GM19043 (cell line): ENCODE measurements around the gene REEP1.

Experiments
- ATAC-seq: cut with Tn5 transposase; IDR thresholded peaks from one replicate; pipeline ENCODE4 v1.9.1; 2021; ENCODE audit warnings: low read depth; ENCODE audit not compliant: unreplicated experiment

Gene REEP1, protein sequence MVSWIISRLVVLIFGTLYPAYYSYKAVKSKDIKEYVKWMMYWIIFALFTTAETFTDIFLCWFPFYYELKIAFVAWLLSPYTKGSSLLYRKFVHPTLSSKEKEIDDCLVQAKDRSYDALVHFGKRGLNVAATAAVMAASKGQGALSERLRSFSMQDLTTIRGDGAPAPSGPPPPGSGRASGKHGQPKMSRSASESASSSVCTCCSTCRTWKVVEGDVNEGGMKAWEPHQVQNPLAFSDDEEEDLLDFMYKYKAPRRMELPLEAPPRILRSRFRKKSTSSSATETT

DNA sequence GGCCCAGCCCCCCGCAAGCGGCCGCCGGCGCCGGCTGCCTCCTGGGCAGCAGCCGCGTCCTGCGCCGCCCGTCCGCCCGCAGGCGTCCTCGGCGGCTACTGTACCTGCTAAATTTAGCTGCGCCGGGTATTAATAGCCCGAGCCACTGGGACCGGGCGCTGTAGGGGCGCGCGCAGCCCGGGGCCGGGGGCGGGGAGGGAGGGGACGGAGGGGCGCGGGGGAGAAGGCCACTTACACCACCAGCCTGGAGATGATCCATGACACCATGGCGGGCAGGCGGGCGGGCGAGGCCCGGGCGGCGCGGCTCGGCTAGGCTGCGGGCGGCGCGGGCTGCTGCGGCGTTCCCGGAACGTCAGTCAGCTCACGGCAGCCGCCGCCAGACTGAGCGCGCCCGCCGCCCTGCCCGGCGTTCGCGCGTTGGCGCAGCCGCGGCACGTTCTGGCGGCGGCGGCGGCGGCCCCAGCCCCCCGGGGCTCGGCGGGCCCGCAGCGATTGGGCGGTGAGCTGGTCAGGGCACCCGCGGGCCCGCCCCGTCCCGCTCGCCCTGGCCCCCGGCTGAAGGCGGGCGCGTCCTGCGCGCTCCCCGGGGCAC, at the start of gene REEP1:
REEP1 (minus strand) TSS at position 383 of the 592 bp plus-strand sequence; CDS start at position 267, 116 bp downstream.
- ATAC-seq: no peak

DNA sequence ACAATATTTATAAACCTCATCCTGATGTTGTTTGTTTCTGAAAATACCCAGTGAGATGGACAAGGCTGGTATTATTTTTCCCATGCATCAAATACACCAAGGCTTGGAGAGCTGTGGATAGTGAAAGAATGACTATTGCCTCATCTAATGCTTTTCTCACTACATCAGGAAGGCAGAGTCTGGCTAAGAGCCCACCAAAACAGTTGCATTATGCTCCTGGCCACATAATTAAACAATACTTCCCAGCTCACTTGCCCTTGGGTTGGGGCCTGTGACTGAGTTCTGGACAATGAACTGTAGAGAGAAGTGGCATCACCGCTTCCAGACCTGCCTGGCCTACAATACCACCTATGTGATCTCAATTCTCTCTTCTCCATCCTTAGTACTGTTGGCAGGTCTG, 46.4 kb upstream of the REEP1 start:
- no peak for ATAC-seq

DNA sequence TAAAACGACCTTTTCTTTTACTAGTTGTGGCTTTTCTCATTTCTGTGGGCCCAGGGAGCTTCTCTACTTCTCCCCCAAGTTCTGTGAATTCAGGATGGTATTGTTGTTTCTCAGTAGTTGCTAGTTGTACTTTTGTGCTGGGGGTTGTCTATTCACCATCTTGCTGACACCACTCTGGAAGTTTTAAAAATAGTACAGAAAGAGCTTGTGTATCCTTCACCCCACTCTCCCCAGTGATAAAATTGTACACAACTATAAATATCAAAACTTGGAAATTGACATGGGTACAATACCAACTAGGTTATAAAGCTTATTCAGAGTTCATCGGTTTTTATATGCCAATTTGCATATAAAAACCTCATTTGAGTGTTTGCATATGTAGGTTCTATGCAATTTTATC, 45.3 kb upstream of the REEP1 start:
- no peak for ATAC-seq

DNA sequence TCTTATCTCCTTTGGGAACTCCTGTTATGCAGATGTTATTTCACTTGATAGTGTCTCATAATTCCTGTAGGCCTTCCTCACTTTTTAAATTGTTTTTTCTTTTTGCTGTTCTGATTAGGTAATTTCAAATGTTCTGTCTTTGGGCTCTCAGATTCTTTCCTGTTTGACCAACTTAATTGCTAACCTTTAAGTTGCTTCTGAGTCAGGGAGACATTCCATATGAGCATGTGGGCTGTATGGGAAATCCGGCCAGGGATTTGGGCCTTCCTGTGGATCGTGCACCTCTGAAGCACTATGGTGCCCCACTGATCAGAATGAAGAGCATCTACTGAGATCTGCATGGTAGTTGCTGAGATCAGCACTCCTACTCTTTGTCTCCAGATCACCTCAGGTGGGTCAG, 44.7 kb upstream of the REEP1 start:
- no peak for ATAC-seq

DNA sequence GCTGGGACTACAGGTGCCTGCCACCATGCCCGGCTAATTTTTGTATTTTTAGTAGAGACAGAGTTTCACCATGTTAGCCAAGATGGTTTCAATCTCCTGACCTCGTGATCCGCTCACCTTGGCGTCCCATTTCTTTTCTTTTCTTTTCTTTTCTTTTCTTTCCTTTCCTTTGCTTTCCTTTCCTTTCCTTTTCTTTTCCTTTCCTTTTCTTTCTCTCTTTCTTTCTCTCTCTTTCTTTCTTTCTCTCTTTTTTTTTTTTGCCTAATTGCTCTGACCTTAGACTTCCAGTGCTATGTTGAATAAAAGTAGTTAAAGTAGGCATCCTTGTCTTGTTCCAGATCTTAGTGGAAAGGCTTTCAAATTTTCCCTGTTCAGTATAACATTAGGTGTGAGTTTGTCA, 41.0 kb upstream of the REEP1 start:
- no peak for ATAC-seq

DNA sequence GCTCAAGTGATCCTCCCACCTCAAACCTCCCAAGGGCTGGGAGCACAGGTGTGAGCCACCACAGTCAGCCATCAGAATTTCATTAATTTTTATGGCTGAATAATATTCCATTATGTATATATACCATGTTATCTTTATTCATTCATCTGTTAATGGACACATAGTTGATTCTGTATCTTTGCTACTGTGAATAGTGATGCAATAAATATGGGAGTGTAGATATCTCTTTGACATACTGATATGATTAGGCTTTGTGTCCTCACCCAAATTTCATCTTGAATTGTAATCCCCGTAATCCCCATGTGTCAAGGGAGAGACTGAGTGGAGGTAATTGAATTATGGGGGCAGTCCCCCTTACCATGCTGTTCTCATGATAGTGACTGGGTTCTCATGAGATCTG, 38.2 kb upstream of the REEP1 start:
- no peak for ATAC-seq

DNA sequence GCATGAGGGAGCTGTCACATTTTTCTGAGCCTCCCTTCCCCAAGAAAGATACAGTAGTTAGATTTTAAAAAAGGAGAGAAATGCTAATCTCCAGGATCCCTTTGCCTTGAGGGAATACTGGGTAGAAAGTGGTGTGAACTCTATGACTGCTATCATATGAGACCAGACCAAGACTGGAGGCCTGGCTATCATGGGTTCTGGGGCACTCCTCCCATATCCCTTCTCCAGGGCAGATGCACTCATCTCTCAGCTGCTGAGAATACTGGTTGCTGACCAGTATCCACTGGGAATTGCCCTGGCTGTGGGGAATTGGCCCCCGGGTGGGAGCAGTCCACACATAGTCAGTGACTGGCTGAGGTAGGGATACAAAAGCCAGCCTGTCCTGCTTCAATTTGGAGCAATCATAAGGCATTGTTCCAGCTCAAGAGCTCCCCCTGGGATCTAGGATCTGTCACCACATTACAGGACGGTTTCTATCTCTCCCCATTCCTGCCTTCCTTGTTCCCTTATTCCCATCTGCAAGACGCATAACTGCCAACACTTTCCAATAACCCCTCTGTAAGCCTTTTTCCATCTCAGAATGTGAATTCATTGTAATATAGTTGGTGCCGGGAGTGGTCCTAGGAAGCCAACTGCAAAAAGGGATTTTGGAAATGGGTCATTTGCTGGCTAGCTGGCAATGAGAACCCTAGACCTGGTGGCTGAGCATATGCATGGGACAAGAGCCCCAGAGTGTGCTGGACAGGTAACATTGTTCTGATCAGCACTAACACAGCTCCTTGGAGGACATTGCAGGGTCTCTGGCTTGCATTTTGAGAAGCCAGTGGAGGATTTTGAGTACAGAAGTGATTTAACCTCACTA, 35.4 kb upstream of the REEP1 start:
- ATAC-seq: no peak

DNA sequence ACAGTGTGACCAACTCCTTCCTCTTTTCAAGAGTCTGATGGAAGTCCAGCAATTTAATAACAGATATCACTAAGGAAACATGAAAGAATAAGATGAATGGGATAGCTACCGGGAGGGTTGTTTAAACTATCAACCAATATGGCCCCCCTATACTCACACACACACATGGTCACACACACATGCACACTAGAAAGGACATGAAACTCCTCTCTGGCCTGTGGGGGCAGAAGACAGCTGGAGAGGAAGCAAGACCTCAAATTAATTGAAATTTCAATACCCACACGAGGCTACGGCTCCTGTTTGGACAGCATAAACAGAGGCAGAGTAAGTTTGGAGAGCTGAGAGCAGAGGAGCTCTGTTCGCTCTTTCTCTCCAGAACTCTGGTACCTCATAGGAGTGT, 34.7 kb upstream of the REEP1 start:
- ATAC-seq: no peak

DNA sequence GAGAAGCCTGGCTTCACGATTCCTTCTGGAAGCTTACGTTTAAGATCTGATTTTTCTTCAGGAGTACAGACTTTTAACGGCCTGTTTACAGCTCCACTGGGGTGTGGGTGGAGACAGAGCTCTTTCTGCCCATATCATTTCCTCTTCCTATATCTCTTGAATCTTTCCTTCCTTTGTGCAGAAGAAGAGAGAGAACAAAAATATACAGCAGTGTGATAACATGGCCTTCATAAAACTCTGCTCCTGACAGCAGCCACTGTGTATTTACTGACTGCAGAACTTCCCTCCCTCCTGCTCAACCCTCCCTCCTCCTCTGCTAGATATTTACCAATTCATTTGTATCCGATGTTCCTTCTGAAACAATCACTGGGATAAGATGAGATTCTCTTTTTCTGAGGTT, 34.1 kb upstream of the REEP1 start:
- no peak for ATAC-seq

DNA sequence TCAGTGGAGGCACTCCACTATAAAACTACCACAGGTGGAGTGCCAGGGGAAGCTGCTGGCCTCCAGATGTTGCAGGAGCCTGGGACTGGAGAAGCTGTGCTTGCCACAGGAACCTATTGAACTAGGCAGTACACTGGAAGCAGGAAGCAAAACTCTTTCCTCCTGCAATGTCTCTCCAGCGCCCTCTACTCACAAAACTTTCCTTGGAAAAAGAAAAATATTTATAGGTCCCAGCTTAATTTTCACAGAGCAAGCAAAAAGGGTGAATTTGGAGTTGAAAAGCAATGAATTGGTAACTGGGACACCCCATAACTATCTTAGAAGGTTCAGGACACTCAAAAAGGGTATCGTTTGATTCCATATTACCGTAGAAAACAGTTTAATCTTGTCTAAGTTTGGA, 33.2 kb upstream of the REEP1 start:
- ATAC-seq: no peak

DNA sequence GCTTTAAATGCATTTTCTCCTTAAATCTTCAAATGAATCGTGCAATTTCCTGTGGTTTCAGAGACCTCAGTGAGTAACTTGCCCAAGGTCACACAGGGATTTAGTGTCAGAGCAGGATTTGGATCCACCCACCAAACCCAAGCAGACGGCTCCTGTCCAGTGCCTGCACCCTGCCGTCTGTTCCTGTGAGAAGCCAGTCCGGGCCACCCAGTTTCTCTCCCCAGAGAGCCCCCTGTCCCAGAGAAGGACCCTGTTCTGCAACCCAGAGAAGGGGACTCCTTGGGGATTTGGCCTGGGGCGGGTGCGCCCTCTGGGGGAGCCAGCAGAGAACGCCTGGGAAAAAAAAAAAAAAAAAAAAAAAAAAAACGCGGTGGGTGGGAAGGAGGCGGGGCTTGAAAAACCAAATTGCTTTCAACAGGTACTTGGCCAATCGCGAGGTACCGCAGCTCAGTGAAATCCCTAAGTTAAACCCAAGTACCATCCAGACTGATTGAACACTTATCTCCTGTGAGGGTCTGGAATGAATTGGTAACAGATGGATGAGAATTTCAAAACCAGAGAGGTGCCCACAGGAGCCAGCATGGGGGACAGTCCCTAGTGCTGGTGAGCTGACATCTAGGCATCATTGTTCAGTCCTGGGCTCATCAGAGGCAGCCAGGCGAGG, 30.9 kb upstream of the REEP1 start:
- no peak for ATAC-seq

DNA sequence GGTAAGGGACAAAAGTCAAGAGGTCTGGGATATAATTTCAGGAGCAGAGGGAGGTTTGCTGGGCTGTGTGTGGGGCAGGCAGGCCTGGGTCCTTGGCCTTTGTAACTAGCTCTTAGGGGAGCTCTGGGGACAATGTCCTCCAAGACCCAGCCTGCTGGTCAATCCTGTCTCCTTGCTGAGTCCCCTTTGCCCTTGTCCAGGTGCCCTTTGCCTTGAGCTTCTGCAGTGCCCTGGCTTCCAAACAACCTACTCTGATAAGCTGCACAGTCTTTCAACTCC, 30.0 kb upstream of the REEP1 start:
- no peak for ATAC-seq

DNA sequence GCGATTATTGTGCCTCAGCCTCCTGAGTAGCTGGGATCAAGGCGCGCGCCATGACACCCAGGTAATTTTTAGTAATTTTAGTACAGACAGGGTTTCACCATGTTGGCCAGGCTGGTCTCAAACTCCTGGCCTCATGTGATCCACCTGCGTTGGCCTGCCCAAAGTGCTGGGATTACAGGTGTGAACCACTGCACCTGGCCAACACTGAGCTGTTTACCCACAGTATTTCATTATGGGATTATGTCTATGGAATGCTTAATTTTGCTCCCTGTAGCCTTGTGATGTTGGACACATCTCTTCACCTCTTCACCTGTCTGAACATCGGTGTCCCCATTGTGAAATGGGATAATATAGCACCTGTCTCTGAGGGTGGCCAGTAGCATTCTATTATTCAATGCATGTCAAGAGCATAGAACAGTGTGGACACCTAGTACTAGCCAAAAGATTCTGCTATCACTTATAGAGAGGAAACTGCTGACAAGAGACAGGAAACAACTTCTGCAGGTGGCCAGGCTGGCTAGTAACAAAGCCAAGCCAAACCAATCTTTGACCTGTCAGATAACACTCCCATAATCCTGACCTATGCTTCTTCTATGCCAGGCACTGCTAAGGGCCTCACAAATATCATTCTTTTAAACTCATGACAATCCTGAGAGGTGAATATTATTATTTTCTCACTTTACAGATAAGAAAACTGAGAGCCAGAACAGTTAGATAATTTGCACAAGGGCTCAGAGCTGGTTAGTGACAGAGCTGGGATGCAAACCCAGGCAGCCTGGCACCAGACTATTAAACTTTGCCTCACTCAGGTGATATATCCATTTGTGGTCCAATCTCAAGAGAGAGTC, 29.4 kb upstream of the REEP1 start:
- ATAC-seq: no peak

DNA sequence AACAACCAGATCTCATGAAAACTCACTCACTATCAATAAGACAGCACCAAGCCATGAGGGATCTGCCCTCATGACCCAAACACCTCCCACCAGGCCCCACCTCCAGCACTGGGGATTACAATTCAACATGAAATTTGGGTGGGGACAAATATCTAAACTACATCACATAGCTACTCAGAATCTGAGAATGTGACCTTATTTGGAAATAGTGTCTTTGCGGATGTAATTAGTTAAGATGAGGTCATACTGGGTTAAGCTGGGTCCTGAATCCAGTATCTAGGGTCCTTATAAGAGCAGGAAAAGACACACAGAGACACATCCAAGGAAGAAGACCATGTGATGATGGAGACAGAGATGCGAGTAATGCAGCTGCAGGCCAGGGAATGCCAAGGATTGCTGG, 27.5 kb upstream of the REEP1 start:
- ATAC-seq: no peak

DNA sequence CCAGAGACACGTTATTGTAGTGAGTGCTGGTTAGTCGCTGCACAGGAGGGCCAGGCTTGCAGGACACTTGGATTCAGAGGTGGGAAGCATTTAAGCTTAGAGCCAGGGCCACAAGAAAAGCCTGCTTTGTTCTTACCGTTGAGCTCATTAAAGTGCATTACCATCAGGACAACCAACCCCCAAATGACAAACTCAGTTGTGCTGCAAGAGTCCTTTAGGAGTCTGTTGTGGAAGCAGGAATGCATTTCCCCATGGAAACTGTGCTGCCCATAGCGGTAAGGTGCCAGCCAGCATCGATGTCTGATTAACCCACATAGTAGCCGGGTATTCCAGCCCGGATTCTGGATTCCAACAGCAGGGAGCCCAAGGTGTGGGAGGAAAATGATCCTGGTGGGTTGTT, 23.4 kb upstream of the REEP1 start:
- no peak for ATAC-seq

DNA sequence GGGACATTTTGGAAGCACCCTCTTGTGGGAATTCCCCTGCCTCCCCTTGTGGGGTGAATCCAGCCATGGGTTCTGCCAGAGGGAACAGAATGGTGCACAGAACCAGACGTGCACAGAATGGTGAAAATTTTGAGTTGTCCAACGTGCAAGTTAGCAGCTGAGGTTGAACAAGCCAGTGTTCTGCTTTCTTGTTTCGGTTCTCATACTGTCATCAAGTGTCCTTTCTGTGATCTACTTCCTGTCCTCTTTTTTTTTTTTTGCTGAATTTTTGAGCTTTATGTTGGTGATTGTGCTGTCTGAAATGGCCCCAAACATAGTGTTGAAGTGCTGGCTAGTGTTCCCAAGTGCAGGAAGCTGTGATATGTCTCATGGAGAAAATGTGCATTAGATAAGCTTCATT, 21.5 kb upstream of the REEP1 start:
- ATAC-seq: peak; percentile 84

DNA sequence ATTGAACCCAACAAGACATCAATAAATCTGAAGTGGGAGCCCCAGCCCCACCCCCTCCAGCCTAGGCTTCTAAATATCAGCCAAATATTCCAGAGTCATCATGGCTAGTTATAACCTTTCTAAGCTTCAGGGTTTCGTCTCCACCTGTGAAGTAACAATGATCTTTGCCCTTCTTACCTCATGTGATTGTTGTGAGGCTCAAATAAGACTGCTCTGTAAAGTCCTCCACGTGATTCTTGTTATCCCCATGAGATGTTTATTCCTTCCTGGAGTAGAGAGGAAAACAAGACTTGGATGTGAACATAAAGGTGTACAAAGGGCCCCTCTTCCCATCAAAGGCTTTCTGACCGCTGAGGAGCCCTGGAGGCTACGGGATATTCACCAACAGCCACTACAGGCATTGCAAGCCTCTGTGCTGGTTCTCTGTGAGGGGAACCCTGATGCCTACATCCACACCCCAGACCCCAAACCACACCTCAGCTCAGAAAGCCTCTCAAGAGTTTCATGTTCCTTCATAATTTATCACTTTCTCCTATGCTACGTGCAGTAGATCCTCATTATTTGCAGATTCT, 20.1 kb upstream of the REEP1 start:
- no peak for ATAC-seq

DNA sequence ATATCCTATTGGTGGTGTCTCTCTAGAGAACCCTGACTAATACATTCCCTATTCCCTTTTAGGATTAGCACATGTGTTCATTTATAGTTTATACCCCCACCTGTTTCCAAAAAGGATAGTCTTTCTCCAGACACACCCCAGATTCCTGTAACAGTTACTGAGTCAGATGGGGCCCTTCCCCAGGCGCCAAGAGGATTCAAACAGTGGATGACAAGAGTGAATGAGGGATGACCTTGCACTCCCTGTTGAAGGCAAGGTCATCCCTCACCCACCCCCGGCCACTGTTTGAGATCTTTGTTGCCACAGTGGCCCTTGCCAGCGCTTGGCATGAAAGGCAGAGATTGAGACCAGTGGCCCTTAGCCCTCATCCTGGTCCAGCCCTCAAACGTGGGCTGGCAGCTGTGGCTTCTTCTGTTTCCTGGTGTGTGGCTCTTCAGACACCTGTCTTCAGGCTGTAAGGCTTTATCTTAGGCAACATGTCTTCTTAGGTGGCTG, 15.3 kb upstream of the REEP1 start:
- ATAC-seq: no peak

DNA sequence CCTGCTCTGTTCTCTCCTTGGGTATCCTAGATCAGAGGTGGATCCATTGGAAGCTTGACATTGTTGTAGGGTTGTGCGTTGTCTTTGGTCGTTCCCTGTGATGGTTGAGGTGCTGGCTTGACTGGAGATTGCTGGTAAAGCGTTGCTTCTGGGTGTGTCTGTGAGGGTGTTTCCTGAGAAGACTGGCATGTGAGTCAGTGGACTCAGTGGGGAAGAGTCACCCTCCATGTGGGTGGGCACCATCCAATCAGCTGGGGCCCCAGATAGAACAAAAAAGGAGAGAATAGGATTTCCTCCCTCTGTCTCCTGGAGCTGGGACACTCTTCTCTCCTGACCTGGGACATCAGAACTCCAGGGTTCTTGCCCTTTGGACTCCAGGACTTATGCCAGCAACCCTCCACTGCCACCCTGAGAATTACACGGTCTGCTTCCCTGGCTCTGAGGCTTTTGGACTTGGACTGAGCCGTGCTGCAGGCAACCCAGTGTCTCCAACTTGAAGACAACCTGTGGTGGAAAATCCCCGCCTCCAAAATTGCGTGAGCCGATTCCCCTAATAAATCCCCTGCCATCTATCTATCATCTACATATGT, 14.8 kb upstream of the REEP1 start:
- no peak for ATAC-seq

DNA sequence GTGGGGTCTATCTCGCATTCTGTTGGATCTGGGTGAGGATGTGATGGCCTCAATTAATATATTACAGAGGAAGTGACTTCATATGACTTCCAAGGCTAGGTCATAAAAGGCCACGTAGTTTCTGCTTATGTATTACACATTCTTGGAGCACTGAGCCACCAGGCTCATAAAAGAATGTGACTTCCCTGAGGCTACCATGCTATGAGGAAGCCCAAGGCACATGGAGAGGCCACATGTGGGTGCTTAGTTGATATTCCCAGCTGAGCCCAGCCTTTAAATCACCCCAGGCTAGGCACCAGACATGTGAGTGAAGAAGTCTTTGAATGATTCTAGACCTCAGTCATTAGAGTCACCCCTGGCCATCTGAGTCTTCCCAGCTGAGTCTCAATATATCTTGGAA, 13.3 kb upstream of the REEP1 start:
- ATAC-seq: no peak
